ENCODE data around the gene ATN1. TPM values are rescaled to one million over a fixed set of nuclear protein-coding genes. Genes with fewer than 3 reads are reported as not detected.

ATN1 gene
- polyA plus RNA-seq, 3 donors: 0.40 to 10.6 TPM; not detected in 1

DNA sequence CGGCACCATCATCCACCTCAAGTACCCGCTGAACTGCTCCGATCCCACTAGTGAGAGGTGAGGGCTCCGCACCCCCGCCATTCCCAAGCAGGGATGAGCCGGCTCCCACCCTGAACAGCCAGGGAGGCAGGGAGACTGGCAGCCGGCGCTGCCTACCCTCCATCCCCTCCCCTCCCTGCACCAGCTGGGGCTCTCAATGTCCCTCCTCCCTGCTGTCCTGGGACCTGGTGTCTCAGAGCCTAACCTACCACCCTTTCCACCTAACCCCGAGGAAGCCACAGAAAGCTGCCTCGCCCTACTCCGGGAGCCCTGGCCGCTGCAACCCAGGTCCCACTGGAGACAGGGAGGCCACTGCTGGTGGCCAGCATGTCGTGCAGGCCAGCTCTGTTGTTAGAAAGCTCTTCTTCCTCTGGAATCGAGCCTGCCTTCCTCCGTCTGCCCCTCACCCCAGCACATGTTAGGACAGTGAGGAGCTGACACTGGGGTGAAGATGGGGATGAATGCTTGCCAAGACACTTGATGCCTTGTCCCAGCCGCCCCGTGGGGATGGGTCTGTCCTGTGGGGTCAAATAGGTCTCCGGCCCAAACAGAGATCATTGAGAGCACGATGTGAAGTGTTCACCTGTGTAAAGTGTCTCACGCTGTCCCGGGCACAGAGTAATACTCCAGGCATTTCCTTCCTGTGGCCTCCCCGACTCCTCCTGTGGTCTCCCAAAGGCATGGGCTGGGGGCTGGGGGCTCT lies 24.5 kb downstream of the ATN1 start:
- peaks cover 72% of the 10 kb centered on the region for H3K4me1 Mint-ChIP-seq
- H3K27me3 Mint-ChIP-seq (ENCODE audit: low read depth in 3 of 3): peaks cover 0 to 3% (median 0%) of the 10 kb centered on the region in 3 donors
- peaks cover 0 to 2% (median 0%) of the 10 kb centered on the region in 7 donors for H3K9me3 Mint-ChIP-seq
- intact Hi-C loops (cut with micrococcal nuclease): loop anchor here in 1 of 2 donors (5.0 to 10.0 kb wide), 2 partner anchors 65 to 417 kb away; partner anchors contain the start of genes GAPDH and LPCAT3
- Histone ChIP-seq H3K9ac (ENCODE audit: insufficient read depth, low read length, poor library complexity, severe bottlenecking) (peak overlapping the region; percentile 93), H3K4me3 (replicated peaks in 1 of 3; ENCODE audit: low read depth in 2 of 3, low read length in 3 of 3) (peak overlapping the region; percentile 61 to 99 (median 98)), H3K4me2 (replicated peaks; ENCODE audit: extremely low read depth, low read length, poor library complexity, severe bottlenecking) (peak overlapping the region; percentile 92), H3K36me3 (replicated peaks in 1 of 2; ENCODE audit: control insufficient read depth in 1 of 2, insufficient read depth in 2 of 2, low read length in 2 of 2) (peaks cover 42 to 46% of the 10 kb centered on the region in 2 donors), H3K79me2 (ENCODE audit: insufficient read depth, low read length) (peaks cover 80% of the 10 kb centered on the region), H3K27me3 (ENCODE audit: control insufficient read depth in 2 of 2, insufficient read depth in 2 of 2, low read length in 2 of 2) (no peaks in the 10 kb centered on the region), H2AFZ (ENCODE audit: insufficient read depth, low read depth, low read length, poor library complexity, severe bottlenecking) (no peak overlapping the region), H3K27ac (ENCODE audit: low read depth in 1 of 2, low read length in 2 of 2) (peak overlapping the region; percentile 87 to 95), H3K9me3 (replicated peaks in 1 of 2; ENCODE audit: control insufficient read depth in 1 of 2, insufficient read depth in 1 of 2, low read length in 2 of 2) (no peaks in the 10 kb centered on the region), H4K20me1 (ENCODE audit: insufficient read depth, low read length) (peaks cover 60% of the 10 kb centered on the region), H3K4me1 (ENCODE audit: control insufficient read depth in 1 of 2, insufficient read depth in 2 of 2, low read length in 2 of 2) (peaks cover 75 to 84% of the 10 kb centered on the region in 2 donors)
- peak overlapping the region; percentile 93 to 98 (median 96) for H3K27ac Mint-ChIP-seq
- peak overlapping the region; percentile 97 to 99 for H3K4me3 Mint-ChIP-seq
- H3K36me3 Mint-ChIP-seq: peaks cover 45 to 54% of the 10 kb centered on the region in 2 donors
- TF ChIP-seq, protein P1, sequence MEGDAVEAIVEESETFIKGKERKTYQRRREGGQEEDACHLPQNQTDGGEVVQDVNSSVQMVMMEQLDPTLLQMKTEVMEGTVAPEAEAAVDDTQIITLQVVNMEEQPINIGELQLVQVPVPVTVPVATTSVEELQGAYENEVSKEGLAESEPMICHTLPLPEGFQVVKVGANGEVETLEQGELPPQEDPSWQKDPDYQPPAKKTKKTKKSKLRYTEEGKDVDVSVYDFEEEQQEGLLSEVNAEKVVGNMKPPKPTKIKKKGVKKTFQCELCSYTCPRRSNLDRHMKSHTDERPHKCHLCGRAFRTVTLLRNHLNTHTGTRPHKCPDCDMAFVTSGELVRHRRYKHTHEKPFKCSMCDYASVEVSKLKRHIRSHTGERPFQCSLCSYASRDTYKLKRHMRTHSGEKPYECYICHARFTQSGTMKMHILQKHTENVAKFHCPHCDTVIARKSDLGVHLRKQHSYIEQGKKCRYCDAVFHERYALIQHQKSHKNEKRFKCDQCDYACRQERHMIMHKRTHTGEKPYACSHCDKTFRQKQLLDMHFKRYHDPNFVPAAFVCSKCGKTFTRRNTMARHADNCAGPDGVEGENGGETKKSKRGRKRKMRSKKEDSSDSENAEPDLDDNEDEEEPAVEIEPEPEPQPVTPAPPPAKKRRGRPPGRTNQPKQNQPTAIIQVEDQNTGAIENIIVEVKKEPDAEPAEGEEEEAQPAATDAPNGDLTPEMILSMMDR (IDR thresholded peaks at IDR 0.05): no peak
- DNase-seq: no peak
- 2% methylated on average over 18 of the region's 22 CpGs for WGBS (ENCODE audit: insufficient coverage)

DNA sequence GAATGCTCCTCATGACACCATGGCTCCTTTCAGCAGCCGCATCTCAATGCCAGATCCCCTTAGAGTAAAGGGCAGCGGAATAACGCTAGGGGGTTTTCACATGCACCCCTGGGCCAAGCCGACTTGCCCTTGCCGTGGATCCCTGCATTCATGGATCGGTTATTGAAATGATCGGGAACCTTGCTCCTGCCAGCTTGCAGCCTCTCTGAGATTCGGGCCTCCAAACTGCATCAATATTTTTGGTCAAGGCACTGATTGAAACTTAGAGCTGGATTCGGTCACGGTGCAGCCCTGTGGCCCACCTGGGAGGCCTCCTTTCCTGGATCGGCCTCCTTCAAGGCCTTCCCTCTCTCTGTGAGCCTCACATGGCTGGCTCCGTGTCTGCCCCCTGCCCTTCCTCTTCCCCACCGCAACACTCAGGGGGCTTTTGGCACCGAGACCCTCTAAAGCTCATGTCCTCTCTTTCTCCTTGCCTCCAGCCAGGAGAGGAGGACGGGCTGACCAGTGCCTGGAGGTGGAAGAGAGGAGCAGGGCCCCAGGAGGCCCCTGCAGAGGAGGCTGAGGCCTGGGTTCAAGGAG lies 25.2 kb downstream of the ATN1 start:
- peaks cover 48 to 52% of the 10 kb centered on the region in 2 donors for H3K36me3 ChIP-seq (replicated peaks in 1 of 2; ENCODE audit: control insufficient read depth in 1 of 2, insufficient read depth in 2 of 2, low read length in 2 of 2)
- no peaks in the 10 kb centered on the region for H3K9me3 ChIP-seq (replicated peaks in 1 of 2; ENCODE audit: control insufficient read depth in 1 of 2, insufficient read depth in 1 of 2, low read length in 2 of 2)
- H3K4me1 ChIP-seq (ENCODE audit: control insufficient read depth in 1 of 2, insufficient read depth in 2 of 2, low read length in 2 of 2): peaks cover 77 to 84% of the 10 kb centered on the region in 2 donors
- peak overlapping the region; percentile 61 to 99 (median 98) for H3K4me3 ChIP-seq (replicated peaks in 1 of 3; ENCODE audit: low read depth in 2 of 3, low read length in 3 of 3)
- H3K27me3 Mint-ChIP-seq (ENCODE audit: low read depth in 3 of 3): peaks cover 0 to 3% (median 0%) of the 10 kb centered on the region in 3 donors
- H3K4me2 ChIP-seq (replicated peaks; ENCODE audit: extremely low read depth, low read length, poor library complexity, severe bottlenecking): peak overlapping the region; percentile 92
- peaks cover 0 to 2% (median 0%) of the 10 kb centered on the region in 7 donors for H3K9me3 Mint-ChIP-seq
- H3K4me3 Mint-ChIP-seq: peak overlapping the region; percentile 97 to 99
- H3K27ac Mint-ChIP-seq: peak overlapping the region; percentile 93 to 98 (median 96)
- no peak overlapping the region for H2AFZ ChIP-seq (ENCODE audit: insufficient read depth, low read depth, low read length, poor library complexity, severe bottlenecking)
- peaks cover 87% of the 10 kb centered on the region for H3K79me2 ChIP-seq (ENCODE audit: insufficient read depth, low read length)
- TF ChIP-seq, protein P1 (IDR thresholded peaks at IDR 0.05): no peak
- peaks cover 52 to 61% of the 10 kb centered on the region in 2 donors for H3K36me3 Mint-ChIP-seq
- H3K27me3 ChIP-seq (ENCODE audit: control insufficient read depth in 2 of 2, insufficient read depth in 2 of 2, low read length in 2 of 2): no peaks in the 10 kb centered on the region
- WGBS (ENCODE audit: insufficient coverage): 11% methylated on average over 7 of the region's 15 CpGs
- DNase-seq: no peak
- H4K20me1 ChIP-seq (ENCODE audit: insufficient read depth, low read length): peaks cover 67% of the 10 kb centered on the region
- intact Hi-C loops (cut with micrococcal nuclease): loop anchor here in 1 of 2 donors (1.0 to 10.0 kb wide), 3 partner anchors 8 to 418 kb away; partner anchors contain the start of genes GAPDH and LPCAT3
- peak overlapping the region; percentile 87 to 95 for H3K27ac ChIP-seq (ENCODE audit: low read depth in 1 of 2, low read length in 2 of 2)
- H3K4me1 Mint-ChIP-seq: peaks cover 73% of the 10 kb centered on the region
- peak overlapping the region; percentile 93 for H3K9ac ChIP-seq (ENCODE audit: insufficient read depth, low read length, poor library complexity, severe bottlenecking)
